ENCODE measurements around the gene PHLPP1. TPM values are rescaled to one million over a fixed set of nuclear protein-coding genes. Genes with fewer than 3 reads are reported as not detected.
A peak's percentile ranks its signal among the peaks of the same experiment; 100 is the strongest.

Gene PHLPP1
- total RNA-seq, 2 donors from 2014 or later: 7.8 to 11.4 TPM

- no peak for DNase-seq (ENCODE audit: low spot score)
- intact Hi-C loops (cut with DNase I): no loop called here
Measured at GRCh38 chr18:62944454-62944853, 229.1 kb downstream of the PHLPP1 start.

- intact Hi-C loops (cut with DNase I): no loop called here
Measured at GRCh38 chr18:62948788-62949187, 233.4 kb downstream of the PHLPP1 start.

GRCh38 chr18:62950246-62950645 is 234.9 kb downstream of the PHLPP1 start:
- no peak for DNase-seq (ENCODE audit: low spot score)
- intact Hi-C loops (cut with DNase I): no loop called here

More at GRCh38 chr18:62948788-62949187, 233.4 kb downstream of the PHLPP1 start:
- no peak for DNase-seq (ENCODE audit: low spot score)

GRCh38 chr18:62952807-62953206 is 237.5 kb downstream of the PHLPP1 start:
- intact Hi-C loops (cut with DNase I): no loop called here
- no peak for DNase-seq (ENCODE audit: low spot score)

- no peak for DNase-seq (ENCODE audit: low spot score)
- intact Hi-C loops (cut with DNase I): no loop called here
Measured at GRCh38 chr18:62953663-62954062, 238.3 kb downstream of the PHLPP1 start.

- intact Hi-C loops (cut with DNase I): no loop called here
Measured at GRCh38 chr18:62954366-62954765, 239.0 kb downstream of the PHLPP1 start.

GRCh38 chr18:62957885-62958472 is 242.6 kb downstream of the PHLPP1 start:
- no peak for DNase-seq (ENCODE audit: low spot score)
- intact Hi-C loops (cut with DNase I): no loop called here

More at GRCh38 chr18:62954366-62954765, 239.0 kb downstream of the PHLPP1 start:
- no peak for DNase-seq (ENCODE audit: low spot score)

- DNase-seq (ENCODE audit: low spot score): no peak
- intact Hi-C loops (cut with DNase I): no loop called here
Measured at GRCh38 chr18:62959481-62959880, 244.1 kb downstream of the PHLPP1 start.

- intact Hi-C loops (cut with DNase I): no loop called here
- no peak for DNase-seq (ENCODE audit: low spot score)
Measured at GRCh38 chr18:62963507-62963906, 248.2 kb downstream of the PHLPP1 start.

GRCh38 chr18:62964432-62964831 is 249.1 kb downstream of the PHLPP1 start:
- no peak for DNase-seq (ENCODE audit: low spot score)
- intact Hi-C loops (cut with DNase I): no loop called here

- intact Hi-C loops (cut with DNase I): no loop called here
- DNase-seq (ENCODE audit: low spot score): no peak
Measured at GRCh38 chr18:62967089-62967488, 251.7 kb downstream of the PHLPP1 start.

GRCh38 chr18:62973689-62974088 is 258.3 kb downstream of the PHLPP1 start:
- intact Hi-C loops (cut with DNase I): no loop called here
- no peak for DNase-seq (ENCODE audit: low spot score)

GRCh38 chr18:62974388-62974787 is 259.0 kb downstream of the PHLPP1 start:
- no peak for DNase-seq (ENCODE audit: low spot score)
- intact Hi-C loops (cut with DNase I): no loop called here

GRCh38 chr18:62974928-62975675 is 259.8 kb downstream of the PHLPP1 start:
- intact Hi-C loops (cut with DNase I): no loop called here
- DNase-seq (ENCODE audit: low spot score): no peak

GRCh38 chr18:62975785-62976184 is 260.4 kb downstream of the PHLPP1 start:
- intact Hi-C loops (cut with DNase I): no loop called here
- no peak for DNase-seq (ENCODE audit: low spot score)

GRCh38 chr18:62976227-62976626 is 260.9 kb downstream of the PHLPP1 start:
- intact Hi-C loops (cut with DNase I): no loop called here
- no peak for DNase-seq (ENCODE audit: low spot score)

GRCh38 chr18:62977512-62977911 is 262.2 kb downstream of the PHLPP1 start:
- DNase-seq (ENCODE audit: low spot score): no peak
- intact Hi-C loops (cut with DNase I): no loop called here

- intact Hi-C loops (cut with DNase I): no loop called here
- peak; percentile 73 for DNase-seq (ENCODE audit: low spot score)
Measured at GRCh38 chr18:62978251-62979049, 263.1 kb downstream of the PHLPP1 start.

- intact Hi-C loops (cut with DNase I): no loop called here
- peak; percentile 83 for DNase-seq (ENCODE audit: low spot score)
Measured at GRCh38 chr18:62979176-62979575, 263.8 kb downstream of the PHLPP1 start.

- no peak for DNase-seq (ENCODE audit: low spot score)
- intact Hi-C loops (cut with DNase I): loop anchor here (5.0 to 10.0 kb wide), 2 partner anchors 265 to 393 kb away; partner anchors contain the start of gene PHLPP1 (in 1 of the 2)
Measured at GRCh38 chr18:62979900-62980299, 264.6 kb downstream of the PHLPP1 start.

Measured in posterior vena cava (tissue), 2 donors.